Breast epithelium (tissue), 3 donors: Measurements from ENCODE around the gene CMTM8.

ENCODE experiments used
- POLR2A ChIP-seq: fragments of 450-650 bp; IDR thresholded peaks from one replicate; pipeline ENCODE4 v1.6.1; 2016; ENCODE audit warnings: antibody characterized with exemption, mild to moderate bottlenecking, moderate library complexity
- POLR2AphosphoS5 ChIP-seq, 3 donors: sonication (generic); formaldehyde crosslinking; IDR thresholded peaks; one replicate each; pipeline ENCODE4 v1.6.1; 2017; ENCODE audit warnings: antibody characterized with exemption in 3 of 3
- TF ChIP-seq, protein P1 (sequence below), 3 donors: fragments of 450-650 bp; IDR thresholded peaks; one replicate each; pipeline ENCODE4 v1.5.1; 2016 to 2017; ENCODE audit warnings: antibody characterized with exemption in 3 of 3, mild to moderate bottlenecking in 3 of 3, moderate library complexity in 3 of 3

DNA sequence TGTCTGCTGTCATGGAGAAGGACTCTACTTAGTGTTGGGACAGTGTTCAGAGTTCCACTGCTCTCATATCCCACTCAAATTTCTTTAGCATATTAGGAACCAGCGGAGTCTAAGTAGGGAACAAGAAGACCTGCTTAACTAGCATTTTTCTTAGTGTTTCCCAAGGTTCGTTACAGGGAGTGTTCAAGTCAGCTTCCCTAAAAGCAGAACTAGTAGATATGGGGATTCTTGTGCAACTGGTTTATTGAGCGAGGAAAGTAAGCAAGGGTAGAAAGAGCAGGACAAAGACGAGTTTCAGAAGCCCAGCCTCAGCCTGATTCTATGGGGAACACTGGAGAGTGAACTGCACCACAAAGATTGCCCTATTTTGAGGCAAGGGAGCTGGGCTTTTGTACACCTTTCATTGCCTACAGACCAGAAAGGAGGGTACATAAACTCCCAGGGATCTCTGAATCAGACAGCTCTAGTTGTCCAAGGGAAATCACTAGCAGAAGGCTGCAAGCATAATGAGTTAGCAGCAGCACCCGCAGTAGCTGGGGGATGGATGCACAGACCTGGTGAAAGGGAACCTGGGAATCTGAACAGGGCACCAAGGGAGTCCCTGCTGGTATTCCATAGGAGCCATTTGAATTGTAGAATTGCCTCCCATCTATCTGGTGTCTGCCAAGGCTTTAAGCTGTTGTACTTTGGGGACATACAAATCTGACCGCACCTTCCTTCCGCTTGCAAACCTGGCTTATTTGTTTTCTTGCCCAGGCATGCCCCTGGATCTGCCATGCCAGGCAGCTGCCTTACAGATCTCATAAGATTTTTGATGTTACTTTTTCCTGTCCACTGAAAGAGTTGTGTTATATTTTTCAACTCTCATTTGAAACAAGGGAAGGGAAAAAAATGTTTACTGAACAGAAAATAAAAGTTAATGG is 168.3 kb downstream of the CMTM8 start:
- TF ChIP-seq, protein P1, sequence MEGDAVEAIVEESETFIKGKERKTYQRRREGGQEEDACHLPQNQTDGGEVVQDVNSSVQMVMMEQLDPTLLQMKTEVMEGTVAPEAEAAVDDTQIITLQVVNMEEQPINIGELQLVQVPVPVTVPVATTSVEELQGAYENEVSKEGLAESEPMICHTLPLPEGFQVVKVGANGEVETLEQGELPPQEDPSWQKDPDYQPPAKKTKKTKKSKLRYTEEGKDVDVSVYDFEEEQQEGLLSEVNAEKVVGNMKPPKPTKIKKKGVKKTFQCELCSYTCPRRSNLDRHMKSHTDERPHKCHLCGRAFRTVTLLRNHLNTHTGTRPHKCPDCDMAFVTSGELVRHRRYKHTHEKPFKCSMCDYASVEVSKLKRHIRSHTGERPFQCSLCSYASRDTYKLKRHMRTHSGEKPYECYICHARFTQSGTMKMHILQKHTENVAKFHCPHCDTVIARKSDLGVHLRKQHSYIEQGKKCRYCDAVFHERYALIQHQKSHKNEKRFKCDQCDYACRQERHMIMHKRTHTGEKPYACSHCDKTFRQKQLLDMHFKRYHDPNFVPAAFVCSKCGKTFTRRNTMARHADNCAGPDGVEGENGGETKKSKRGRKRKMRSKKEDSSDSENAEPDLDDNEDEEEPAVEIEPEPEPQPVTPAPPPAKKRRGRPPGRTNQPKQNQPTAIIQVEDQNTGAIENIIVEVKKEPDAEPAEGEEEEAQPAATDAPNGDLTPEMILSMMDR (IDR thresholded peaks at IDR 0.05), result no peak
- no peak for TF ChIP-seq POLR2A
- no peak for TF ChIP-seq POLR2AphosphoS5 (IDR thresholded peaks at IDR 0.05)
